Activated naive CD8-positive, alpha-beta T cell treated with anti-CD3 and anti-CD28 coated beads, Interleukin-2, amount 50 U/mL, for 16 hours (primary cell): ENCODE data around the gene CAMTA1.

Source experiments
- DNase-seq: peaks from one replicate; pipeline ENCODE4 v3.0.0-alpha.2; 2020; ENCODE audit warnings: low read depth, low spot score

Gene CAMTA1

DNA sequence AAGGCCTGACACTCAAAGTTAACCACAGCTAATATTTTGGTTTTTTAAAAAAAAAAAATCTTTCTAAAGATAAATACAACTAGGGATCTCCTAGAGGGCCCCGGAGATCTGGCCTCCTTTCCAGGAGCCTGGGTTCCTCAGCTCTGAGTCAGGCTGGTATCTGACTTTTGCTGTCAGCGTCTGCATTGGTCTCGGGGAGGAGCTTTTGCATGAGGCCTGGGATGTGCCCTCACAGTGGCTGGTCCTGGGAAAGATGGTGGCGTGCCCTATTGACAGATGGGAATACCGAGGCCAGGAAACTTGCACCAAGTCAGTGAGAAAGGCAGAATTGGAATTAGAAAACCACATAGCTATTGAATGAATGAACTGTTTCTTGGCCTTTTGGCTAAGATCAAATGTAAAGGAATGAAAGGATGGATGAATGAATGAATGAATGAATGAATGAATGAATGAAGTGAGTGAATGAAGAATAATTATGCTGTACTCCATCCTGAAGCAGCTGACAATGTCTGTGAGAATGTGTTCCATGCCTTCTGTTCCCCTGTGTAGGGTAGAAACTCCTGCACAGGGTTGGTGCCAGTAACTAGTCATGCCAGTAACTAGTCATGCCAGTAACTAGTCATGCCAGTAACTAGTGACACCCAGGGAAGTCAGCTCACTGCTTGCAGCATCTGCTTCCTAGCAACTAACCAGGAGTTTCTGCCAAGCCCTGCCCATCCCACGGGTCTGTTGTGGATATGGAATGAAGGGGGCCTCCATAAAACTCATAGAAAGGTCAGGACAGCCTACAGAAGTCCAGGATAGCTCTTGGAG lies 743.3 kb downstream of the CAMTA1 start:
- DNase-seq, result no peak

DNA sequence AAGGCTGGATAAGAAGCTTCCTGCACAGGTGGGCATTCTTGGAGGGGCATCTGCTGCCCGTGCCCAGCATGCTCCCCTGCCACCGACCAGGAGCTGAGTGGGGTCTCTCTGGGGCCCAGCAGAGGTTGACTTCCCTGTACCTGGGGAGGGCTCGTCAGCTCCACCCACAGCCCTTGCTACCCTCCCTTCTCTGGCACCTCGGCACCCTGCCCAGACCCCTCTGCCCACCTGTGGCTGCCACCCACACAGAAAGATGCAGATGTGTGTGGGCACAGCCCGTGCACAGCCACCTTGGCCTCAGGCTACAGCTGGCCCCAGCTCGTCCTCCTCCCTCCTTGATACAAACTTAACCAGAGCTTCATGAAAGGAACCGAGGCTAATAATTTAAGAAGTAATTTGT lies 744.7 kb downstream of the CAMTA1 start:
- no peak for DNase-seq

DNA sequence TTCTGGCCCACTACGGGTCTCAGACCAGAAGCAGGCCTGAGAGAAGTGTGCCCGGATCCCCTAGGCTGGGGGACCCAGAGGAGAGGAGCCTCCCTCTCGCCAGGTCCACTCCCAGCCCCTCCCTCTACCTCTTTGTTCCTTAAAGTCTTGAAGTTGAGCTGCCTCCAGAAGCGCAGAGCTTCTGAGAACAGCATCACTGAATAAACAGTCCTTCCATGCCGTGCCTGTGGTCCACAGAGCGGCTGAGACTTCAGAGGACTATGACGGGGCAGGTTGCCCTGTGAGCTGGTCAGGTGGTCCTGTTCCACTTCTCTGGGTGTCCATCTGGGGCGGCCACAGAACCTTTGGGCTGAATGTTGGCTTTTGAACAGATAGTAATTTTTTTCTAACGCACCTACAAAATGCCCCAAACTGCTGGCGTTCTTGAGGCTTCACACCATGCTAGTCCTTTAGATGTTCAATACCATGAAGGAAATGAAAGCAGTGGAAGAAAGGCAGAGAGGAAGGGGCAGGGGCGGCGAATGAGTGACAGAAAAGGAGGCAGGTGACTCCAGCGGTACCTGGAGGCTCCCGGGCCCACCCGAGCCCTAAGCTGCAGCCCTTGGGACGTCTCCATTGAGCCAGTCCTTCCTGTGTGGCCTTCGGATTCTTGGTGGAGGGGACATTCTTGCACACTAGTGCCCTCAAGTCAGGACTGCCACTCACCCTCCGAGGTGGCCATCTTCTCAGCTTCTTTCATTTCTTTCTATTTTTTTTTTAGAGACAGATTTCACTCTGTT lies 746.5 kb downstream of the CAMTA1 start:
- no peak for DNase-seq

DNA sequence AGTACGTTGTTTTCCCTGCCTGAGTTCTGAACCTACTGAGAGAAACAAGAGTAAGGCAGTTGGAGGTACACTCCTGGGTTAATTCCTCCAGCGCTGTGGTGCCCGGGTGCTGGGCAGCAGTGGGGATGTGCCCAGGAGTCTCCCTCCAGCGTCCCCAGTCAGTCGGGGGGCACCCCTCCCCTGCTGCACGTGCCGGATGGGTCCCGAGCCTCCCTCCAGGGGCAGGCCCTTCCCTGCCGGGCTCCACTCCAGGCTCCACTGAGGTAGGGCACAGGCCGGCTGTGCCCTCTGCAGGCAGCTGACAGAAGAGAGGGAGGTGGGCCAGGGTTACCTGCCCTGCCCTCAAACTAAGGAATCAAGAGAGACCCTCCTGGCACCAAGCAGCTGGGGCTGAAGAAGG lies 747.8 kb downstream of the CAMTA1 start:
- DNase-seq, result no peak

DNA sequence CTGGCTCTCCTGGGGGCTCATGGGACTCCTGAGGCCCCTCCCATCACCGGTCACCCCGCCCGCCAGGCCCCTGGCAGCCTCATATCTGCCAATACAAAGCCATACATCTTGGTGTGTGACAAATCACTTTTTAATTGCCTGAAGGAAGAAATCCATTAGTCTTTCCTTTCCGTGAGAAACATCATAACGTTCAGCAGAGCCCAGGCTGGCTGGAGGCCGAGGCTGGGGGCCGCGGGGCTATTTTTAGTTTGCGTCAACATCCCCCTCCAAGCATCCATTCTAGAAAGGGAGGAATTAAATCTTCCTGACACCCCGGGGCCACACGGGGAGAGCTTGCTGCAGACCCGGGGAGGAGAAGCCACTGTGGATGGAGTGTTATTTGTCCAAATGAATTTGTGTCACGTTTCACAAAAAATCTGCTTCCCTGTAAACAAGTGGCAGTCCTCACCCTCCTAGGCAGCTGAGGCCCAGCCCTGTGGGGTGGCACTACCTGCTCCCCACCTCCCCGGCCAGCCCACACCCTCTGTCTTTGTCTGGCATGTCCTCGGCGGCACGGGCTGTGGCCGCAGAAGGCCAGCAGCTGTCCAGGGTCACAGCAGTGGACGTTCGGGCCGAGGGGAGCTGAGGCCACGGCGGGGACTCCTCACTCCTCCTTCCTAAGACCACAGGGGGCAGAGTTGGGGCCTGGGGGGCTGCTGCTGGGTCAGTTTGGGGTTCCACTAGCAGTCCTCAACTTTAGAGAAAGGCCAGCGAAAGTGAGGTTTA lies 749.0 kb downstream of the CAMTA1 start:
- DNase-seq, result no peak

DNA sequence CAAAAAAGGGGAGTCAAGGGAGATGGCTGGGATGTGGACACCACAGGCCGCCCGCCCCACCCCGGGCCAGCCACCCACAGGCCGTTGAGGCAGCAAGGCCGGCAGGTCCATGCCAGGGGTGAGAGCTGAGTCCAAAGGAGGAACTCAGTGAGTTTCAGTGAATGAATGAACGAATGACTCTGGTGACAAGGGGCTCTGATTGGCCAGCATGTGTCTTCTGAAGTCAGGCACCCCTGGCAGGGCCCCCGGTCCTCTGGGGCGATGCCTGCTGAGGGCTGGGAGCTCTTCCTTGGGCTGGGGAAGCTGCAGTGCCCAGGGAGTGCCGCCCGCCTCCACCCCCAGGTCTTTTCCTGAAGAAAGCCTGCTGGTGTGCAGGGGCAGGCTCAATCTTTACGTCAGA lies 749.8 kb downstream of the CAMTA1 start:
- DNase-seq, result no peak

DNA sequence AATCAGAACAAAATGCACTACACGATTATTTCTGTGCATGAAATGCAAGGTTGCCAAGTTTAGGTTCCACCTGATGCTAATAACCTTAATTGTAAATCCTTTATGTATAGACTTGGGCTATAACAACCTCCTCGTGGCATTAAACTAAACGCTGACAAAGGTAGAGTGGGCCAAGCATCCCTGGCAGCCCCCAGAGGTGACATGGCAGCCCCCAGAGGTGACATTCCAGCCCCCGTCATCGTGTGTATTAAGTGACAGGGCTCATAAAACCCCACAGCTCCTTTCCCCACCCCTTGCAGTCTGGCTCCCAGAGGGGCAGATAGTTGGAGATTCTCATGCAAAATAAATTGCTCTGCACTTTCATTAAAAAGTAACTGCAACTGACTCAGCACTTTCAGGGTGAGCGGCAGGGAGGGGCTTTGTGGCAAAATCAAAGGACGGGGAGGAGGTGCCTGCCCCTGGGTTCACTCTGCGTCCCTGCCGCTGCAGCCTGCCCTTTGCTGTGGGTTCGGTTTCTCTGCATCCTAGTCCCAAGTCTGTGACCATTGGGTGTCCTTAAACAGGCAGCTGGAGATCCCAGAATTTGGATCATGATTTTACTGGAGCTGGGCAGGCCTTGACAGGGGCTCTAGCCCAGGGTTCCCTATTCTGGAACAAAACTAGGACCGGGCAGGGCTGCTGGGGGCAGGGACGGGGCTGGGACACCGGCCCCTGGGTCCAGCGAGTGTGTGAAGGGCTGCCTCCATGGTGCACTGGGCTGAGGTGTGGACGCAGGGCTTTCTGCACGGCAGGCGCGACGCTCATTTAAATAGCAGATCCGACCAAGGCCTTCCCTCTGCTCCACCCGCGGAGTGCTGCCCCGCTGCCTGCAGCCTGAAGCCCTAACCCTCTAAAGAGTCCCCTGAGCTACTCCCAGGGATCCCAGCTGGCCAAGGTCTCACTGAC lies 751.0 kb downstream of the CAMTA1 start:
- no peak for DNase-seq

DNA sequence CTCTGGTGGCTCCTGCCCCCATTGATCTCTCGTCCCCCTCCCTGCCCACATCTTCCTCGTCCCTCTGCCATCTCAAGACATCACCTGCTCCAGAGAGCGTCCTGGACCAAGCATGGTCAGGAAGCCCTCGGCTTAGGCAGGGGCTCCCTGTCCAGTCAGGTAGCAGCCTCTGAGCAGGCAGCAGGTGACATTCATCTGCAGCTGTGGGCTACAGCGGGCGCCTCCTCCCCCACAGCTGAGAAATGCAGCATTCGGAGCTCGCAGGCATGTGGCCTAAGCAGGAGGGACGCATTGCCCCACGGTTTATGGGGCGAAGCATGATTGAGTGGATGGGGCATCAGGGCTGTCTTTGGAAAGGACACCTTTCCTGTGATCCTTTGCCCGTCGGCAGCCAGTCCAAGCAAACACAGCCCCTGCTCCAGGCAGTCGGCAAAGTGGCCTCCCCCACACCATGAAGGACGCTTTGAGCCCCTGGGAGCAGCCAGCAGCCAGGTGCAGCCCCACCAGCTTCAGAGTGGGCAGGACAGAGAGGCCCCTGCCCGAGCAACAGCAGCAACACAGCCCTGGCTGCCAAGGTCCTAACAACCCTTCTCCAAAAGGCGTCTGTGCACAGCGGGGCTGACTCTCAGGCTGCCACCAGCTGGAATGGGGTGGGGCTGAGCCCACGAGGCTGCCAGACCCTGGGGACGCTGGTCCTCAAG lies 751.8 kb downstream of the CAMTA1 start:
- no peak for DNase-seq

DNA sequence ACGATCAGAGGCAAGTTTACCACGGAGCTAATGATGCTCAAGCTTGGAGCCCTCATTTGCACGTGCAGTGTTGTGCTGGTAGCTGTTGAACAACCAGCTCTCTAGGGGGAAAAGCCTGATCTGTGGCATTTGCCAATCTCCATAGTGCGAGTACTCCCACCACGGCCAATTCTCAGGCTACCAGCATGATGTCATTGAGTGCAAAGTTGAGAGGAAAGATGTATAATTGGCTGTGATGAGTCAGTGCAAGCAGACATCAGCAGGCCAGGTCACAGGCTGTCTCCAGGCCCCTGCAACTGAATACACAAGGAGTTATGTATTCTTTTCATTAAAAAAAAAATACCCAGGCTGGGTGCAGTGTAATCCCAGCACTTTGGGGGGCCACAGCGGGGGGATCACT lies 752.8 kb downstream of the CAMTA1 start:
- DNase-seq, result no peak

DNA sequence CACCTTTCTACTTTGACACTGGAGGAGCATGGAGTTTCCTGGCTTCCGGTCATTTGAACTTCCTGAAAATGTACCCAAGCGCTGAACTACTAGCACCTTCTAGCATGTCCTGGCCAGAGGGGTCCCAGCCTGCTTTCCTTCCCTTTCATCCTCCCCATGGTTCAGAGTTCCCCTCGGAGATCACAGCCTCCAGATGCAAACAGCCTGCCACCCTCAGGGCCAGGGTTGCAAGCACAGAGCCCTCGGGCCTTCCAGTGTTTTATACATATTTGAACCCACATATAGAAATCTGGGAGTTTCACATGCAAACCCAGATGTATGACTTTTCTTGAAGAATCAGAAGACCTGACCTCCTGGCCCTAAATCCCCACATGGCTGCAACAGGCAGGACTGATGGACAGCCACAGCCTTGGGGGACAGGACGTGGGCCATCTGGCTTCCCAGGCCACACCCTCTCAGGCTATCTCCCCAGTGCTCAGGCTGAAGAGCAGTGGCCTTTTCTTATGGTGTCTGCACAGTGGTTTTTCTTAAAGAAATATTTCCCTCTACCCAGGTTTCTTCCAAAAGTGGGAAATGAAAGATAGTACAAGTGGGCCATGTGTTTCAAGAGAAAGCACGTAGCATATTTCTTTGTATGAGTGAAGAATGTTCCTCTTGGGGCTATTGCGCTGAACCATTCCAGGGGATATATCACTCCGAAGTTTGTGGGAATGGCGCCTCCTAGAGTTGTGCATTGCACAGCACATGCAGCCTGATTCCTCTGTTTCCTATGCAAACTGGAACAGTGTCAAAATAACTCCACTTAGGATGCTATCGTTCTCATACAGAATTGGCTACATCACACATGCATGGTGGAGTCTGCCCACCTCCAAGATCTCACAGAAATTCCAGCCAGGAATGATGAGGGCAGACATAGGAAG lies 753.9 kb downstream of the CAMTA1 start:
- DNase-seq, result no peak

DNA sequence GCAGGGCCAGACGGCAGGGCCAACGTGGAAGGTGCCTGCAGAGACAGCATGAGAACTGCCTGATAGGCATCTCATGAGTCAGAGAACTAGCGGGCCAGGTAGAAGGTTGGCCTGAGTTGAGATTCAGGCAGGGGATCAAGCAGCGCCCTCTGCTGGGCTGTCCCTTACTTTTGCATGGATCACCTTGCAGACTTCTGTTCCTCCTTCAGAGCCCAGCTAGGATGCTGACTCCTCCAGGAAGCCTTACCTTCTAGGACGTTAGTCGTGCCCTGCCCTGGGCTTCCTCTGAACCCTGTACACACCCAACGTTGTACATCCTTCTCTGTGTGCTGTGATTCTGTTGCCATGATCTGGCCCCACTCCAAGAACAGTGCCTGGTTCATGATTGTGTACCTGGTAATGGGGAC lies 754.5 kb downstream of the CAMTA1 start:
- DNase-seq, result no peak

DNA sequence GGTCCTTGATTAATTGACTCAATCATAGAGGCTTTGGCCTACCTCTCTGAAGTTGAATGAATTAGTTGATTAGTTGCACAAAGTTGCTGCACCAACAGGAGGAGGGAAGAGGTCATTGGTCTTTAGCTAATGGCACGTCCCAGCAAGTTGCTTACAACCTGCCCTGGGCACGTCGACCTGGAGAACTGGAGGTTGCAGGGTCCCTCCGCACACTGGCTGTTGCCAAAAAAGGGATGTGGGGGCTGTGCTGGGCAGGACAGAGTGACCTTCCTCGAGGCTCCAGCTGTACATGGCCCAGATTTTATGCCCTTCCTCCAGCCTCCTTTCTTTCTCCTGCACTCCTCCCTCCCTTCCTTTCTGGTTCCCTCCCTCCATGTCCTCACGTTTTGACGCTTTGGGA lies 755.6 kb downstream of the CAMTA1 start:
- no peak for DNase-seq

DNA sequence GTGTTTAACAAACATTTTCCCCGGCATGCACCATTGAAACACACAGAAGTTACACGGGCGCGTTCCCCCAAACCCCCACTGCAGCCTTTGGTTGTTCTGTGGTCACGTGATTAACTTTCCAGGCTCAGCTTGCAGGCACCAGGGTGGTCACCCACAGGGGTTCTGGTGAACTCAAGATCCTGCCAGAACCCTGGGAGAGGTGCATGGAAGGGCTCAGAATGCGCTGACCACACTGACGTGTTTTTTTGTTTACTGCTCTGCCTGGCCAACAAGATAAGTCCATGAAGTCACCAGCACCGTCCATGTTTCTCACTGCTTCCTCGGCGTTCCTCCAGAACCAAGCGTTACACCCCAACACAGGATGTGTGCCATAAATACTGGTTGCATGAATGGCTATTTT lies 756.4 kb downstream of the CAMTA1 start:
- DNase-seq, result no peak

DNA sequence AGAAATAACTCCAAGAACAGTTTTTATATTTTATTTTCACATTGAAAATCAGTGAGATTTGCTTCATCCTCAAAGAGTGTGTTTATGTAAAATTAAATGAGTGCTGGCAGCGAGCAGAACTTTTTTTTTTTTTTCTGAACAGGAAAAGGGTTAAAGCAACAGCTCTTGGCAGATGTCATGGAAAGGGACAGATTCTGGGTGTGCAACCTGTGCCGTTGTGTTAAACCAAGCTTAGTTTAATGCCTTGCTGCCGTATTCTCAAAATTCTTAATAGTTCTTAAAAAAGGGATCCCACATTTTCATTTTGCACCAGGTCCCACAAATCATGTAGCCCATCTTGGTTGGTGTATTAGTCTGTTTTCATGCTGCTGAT lies 758.5 kb downstream of the CAMTA1 start:
- DNase-seq, result no peak

DNA sequence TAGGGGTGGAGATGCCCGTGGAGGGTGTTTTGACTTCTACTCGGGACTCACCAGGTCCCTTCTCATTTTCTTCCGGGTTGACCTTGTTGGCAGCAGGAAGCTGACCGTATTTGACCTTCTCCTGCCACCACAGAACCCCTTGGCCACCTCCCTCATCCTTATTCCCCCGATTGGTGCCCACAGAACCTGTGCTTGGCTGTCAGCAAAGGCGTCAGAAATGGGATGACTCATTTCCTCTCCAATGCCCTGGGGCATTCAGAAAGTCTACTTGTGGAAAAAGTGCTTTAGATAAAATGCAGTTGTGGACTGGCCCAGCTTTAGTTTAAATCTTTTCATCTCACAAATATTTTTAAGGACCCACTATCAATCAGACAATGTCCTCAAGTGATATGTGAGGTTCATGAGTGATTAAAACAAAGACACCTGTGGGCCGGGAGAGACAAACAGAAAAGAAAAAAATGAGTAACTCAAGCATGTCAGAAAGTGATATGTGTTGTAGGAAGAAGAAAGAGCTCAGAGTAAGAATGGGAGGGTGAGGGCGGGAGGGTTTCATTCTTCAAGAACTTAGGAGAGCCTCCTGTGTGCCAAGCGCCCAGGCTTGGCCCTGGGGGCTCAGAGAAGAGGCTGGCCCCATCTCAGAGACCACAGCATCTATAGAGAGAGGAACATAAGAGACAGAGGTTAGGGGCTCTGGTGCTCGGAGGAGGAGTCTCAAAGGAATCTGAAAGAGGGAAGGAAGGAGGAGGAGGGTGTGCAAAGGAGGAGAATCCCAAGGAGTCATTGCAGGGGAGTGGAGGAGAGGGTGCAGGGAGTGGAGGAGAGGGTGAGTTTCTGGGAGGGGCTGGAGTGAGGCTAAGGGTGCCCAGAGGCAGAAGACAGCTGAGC lies 764.3 kb downstream of the CAMTA1 start:
- DNase-seq, result no peak

DNA sequence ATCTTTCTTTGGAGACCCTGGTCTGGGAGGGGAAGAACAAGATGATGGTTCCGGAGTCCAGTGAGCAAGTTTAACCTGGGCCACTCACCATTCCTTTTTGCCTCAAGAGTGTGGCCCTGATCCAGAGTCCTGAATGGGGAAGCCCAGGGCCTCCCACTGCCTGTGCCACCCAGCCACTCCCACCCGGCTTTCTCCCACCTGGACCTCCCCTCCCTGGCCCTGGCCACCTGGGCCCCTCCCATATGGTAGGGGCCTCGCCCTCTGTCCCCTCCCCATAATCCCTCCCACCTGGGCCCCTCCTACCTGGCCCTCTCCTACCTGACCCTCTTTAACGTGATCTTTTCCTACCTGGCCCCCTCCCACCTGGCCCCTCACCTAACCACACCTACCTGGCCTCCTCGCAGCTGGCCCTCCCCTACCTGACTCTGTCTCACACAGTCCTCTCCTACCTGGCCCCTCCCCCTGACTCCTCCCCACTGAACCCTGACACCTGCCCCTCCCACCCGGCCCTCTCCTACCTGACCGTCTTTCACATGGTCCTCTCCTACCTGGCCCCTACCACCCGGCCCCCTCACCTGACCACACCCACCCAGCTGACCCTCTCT lies 765.1 kb downstream of the CAMTA1 start:
- DNase-seq, result no peak

DNA sequence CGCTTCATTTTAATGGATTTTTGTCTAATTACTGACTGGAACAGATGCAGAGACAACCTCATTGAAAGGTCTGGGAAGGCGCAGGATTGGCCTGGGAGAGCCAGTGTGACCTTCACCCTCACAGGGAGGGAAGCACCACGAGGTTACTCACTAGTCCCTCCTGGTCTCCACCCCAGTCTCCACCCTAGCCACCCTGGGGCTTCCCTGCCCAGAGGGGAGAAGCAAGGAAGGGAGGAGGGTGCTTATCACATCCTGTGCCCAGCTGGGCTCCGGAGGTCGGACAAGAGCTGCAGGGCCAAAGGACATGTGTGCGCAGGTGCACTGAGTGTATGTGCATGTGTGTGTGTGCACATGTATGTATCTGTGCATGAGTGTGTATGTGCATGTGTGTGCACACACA lies 765.7 kb downstream of the CAMTA1 start:
- no peak for DNase-seq

DNA sequence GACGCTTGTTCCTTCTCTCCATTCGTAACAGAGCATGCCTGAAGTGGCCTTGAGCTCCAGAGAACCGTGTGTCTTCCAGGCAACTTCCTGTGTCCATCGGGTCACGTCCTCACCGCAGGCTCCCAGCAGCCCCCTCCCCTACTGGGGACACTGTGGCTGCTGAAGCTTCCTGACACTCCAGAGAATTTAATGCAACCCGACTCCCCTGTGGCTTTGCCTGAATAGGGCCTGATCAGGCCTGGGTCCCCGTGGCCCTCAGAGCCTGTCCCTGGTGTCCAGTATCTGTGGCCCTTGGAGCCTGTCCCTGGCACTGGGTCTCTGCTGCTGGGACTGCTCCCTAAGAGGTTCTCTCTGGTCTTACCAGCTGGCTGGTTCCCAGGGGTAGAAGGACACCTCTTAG lies 766.2 kb downstream of the CAMTA1 start:
- DNase-seq, result no peak
